CD4-positive, alpha-beta T cell treated with Interleukin-10 for 1 hour (primary cell): ENCODE data around the gene C10orf90.

Experiments
- DNase-seq: peaks from one replicate; pipeline ENCODE4 v3.0.0-alpha.2; 2020

Gene C10orf90

DNA sequence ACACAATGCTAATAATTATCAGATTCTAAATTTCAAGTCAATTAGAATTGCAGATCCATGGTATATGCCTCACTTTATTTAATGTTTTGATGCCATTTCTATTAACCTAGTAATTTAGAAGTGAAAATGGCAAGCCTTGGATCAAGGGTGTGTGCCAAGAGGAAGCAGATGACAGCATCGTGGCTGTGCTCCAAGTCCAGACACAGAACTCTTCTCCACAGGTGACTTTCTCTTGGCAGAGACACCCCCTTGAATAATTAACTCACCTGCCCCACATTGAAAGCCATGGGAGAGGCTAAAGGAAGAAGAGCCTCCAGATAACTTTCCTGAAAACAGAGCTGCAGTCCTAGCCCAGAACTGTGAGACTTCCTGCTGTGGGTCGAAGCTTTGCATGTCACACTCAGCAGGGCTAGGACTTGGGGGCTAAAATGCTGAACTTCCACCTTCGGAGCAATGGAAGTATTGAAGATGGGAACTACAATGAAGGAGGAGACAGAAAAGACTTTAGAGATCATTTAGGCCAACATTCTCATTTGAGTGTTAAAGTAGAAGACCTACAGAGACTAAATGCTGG lies 996 bp upstream of the C10orf90 start:
- no peak for DNase-seq

DNA sequence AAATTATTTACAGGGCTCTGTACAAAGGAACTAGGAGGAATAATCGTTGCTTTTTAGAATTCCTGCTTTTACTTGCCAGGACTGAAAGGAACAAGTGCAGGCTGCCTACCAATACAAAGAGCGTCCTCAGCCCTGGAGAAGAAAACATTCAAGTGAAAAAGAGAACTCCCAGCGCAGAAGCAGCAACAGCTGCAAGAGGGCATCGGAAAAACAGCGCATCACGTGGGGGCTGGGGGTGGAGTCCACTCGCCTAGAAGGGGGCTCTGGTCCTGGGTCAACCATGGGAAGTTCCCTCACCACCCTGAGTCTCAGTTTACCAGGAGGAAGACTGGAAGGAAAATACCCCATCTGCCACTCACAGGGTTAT lies 385 bp upstream of the C10orf90 start:
- DNase-seq, result no peak

DNA sequence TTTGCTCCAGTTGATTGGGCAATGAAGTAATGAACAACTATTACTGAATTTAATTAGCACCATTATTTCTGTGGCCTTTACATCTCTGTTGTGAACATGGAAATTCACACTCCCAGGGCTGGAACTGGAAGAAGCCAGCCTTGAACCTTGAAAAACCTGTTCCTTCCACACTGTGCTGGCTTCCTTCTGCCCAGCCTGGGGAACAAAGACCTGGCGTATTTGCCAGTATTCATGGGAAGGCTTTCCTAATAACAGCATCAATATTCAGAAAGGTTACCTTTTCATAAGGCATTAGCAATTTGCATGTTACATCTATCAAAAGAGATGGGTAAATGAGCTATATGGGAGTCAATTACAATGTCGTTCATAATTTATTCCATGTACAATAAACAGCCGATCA lies 1.3 kb downstream of the C10orf90 start:
- DNase-seq, result no peak

DNA sequence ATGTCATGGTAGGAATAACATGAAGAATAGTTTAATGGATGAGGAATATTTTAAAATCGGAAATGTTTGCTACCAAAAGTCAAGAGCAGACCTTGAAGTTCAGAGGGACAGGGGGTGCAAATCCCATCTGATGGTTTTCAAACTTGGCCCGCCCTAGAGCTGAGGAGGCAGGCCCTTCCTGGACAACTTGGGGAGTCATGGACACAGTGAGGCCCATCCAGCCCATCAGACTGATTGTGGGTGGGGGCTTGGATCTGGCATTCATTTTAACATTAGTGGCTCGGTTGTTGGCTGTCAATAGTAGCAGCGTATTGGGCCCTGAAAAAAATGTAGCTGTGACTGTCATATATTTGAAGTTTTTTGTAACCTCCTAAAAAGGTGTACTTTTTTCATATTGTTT lies 2.0 kb downstream of the C10orf90 start:
- no peak for DNase-seq

DNA sequence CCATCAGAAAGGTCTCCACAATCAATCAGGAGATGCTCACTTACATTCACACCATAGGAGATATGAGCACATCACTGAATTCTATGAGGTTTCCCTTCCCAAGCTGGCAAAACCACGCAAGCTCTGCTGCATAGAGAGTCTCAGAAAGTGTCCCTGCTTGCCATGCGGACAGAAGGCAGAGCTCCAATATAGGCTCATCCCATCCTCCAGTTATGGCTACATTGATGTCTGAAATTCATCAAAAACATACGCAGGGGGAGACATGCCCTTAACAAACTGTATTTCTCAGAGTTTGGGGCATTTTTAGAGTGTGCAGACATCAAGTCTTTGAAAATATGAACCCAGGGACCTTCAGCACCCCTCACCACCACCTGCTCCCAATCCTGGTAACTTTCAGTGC lies 2.9 kb downstream of the C10orf90 start:
- DNase-seq, result no peak

DNA sequence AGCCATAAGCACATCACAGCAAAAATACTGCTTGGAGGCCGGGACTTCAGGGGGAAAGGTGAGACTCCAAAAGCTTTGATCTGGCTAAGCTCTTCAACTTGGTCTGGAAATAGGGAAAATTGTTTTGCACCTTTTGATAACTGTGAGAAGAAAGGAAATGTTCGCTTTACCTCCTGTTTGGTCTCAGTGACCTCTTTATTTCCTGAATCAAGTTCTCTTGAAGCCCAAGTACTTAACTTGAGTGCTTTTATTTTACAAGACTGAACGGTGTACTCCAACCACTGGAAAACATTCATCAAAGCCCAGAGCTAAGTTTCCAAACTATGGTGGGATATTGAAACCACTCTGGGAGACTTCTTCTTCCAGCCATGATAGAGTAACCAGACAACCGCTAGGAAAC lies 5.3 kb downstream of the C10orf90 start:
- DNase-seq, result no peak

DNA sequence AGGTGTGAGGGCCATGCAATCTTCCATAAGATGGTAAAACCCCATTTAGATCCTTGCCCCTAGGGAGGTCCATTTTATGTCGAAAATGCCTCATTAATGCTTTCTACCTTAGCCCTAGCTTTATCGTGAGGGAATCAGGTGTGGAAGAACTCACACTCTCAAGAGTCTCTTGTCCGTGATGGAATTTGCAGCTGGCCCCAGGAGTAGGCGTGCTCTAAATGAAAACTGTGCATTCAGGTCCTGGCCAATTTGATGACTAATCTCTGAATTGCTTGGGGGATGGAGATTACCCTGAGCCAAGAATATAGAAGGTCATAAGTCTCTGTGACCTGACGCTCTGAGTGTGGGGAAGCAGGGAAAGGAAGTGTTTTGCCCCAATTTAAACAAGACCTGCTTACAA lies 6.6 kb downstream of the C10orf90 start:
- DNase-seq, result no peak

DNA sequence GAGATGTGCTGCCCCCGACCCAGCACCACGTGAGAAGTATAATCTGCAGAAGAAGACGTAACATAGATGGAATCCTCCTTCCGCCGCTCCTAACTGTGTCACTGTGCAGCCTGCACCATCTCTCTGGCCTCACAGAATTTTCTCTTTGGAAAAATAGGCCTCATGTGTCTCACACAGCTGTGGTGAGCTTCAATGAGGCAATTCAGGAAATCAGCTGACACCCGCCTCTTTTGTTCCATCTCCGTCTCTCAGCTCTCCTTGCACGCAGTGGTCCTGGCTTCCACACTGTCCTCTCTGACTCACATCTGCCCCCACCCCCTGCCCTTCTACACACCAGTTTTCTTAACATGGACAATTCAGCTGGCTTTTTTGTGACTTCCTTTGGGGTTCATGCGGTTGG lies 7.2 kb downstream of the C10orf90 start:
- no peak for DNase-seq

DNA sequence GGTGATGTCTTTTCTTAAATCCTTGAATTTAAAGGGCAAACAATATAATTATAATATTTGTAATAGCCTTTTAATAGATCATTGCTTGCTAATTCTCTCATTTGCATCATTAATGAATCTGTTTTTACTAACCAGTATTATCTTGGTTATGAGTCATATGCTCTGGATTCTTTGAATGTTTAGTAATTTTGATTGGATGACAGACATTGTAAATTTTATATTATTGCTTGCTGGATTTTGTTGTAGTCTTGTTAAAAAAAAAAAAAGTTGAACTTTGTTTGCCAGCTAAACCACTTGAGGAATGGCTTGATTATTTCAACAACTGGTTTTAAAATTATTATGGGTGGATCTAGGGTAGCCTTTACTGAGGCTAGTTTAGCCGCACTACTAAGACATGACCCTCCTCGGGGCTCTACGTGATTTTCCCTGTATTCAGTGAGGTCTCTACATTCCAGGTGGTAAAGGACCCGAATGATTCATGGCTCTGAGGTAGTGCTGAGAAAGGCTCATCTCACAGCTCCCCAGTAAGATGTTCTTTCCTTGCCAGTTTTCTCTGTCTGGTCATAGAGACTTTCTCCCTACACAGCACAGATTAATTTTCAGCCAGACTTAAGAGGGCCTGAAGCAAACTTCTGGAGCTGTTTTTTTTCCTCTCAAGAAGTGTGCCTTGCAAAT lies 8.5 kb downstream of the C10orf90 start:
- no peak for DNase-seq

DNA sequence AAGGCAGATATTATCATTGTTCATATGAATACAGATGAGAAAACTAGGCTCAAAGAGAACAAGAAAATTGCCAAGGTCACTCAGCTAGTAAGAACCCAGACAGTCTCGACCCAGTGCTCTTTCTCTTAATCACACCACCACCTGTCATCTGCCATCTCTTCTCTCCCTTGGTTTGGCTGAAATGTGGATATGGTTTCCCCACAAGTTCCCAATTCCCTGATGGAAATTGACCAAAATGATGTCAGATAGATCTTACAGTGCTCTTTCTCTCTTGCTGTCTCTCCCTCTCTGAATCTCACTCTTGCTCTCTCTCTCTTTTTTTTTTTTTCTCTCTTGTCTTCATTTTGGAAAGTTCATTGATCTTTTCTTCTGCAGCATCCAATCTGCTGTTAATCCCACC lies 9.1 kb downstream of the C10orf90 start:
- DNase-seq, result no peak

DNA sequence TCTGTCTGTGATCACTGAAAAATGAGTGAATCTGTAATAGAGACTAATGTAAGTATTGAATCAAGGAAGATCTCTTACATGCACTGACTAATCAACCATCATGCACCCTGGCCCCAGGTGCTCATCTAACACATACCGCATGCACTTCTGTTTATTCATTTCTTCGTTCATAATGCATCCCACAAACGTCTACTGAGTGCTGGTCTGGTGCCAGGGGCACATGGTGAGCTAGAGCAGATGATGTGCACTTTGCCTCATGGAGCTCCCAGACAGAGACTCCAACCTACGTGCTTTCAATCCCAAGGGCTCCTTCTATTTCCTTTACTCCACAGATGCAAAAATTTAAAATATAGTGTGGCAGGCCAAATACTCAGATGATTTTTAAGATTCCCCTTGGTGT lies 10.7 kb downstream of the C10orf90 start:
- DNase-seq, result no peak

DNA sequence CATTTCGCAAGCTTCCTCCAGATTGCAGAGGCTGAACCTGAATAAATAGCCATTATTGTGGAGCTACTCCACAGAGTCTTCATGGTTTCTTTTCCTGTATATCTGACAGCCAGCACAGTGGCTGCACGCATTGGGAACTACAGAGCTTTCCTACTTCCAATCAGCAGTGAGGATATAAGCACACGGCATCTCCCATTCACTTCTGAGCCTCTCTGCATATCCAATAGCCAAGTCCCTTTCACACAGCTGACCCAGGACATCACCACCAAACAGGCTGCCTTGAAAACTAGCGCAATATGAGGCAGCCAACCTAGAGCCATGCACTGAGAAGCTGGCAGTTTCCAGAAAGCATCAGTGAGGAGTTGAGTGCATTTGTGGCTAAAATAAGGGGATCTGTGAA lies 11.6 kb downstream of the C10orf90 start:
- DNase-seq, result no peak

DNA sequence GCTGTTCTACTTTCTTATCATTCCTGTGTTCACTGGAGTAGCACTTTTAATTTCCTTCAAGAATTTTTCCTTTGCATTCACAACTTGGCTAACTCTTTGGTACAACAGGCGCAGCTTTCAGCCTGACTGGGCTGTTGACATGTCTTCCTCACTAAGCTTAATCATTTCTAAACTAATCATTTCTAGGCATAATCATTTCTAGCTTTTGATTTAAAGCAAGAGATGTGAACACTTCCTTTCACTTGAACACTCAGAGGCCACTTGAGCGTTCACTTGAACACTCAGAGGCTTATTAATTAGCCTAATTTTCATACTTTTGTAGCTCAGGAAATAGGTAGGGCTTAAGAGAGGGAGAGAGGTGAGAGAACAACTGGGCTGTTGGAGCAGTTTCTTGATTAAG lies 15.9 kb downstream of the C10orf90 start:
- DNase-seq, result no peak

DNA sequence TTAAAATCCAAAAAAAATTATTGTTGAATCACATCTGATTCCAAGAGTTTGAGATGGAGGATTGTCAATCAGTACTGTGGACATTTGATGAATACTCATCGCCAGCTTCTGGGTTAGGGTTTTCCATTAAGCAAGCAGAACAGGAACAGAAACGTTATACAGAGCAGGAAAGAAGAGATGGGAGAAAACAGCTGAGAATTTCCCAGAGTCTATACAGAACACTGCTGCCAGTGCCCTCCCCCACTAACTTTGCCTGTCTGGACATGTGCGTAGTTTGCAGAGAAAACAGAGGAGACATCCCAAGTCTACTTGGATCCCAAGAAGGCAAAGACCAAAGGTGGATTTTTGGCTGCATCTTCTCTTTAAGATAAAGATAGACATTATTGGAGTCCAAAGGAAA lies 19.0 kb downstream of the C10orf90 start:
- DNase-seq, result no peak

DNA sequence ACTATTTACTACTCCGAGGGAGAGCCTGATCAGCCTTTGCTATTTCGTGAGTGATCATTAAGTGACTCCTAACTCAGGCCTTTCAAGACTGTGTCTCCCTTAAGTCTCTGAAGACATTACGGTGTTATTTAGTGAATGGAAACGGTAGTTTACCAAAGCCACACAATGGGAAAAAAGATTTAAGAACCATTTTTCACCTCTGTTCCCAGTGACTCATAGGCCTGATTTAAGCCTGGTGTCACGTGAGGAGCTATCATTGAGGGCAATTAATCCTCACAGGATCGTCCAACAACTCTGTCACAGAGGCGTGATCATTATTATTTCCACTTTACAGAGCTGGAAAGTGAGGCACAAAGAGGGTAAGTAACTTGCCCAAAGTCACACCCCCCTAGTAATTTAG lies 20.3 kb downstream of the C10orf90 start:
- DNase-seq, result no peak

DNA sequence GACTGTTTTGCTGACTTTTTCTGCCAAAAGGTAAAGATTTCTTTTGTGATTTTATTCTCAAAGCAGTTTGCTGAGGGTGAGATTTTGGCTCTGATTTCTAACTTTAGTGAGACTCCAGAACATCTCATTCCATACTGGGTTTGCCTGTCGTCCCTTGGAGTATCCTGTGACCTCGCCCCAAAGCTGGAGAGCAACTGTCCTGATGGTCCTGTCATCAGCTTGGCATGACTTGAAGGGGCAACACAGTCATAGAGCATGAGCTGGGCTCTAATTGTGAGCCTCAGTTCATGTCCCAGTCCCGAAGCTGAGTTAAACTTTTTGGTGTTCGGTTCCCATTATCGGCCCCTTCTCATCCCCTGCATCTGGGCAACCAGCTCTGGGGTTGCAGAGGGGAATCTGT lies 23.4 kb downstream of the C10orf90 start:
- DNase-seq, result no peak

DNA sequence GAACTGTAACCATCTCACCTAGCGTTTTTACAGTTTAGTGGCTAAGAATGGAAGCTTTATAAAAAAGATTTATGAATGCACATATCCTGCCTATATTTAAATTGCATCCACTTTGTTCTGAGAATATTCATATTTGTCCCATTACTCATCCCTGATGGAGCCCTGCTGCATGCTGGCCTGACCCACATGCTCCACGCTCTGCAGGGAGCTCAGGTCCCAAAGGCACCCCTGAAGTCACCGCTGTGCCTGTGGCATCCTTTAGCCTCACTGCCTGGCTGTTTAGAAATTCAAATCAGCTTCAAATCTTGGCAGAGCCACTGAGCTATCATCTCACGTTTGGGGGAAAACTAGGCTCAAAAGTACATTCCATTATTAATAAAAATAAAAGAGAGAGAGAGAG lies 24.4 kb downstream of the C10orf90 start:
- DNase-seq, result no peak

DNA sequence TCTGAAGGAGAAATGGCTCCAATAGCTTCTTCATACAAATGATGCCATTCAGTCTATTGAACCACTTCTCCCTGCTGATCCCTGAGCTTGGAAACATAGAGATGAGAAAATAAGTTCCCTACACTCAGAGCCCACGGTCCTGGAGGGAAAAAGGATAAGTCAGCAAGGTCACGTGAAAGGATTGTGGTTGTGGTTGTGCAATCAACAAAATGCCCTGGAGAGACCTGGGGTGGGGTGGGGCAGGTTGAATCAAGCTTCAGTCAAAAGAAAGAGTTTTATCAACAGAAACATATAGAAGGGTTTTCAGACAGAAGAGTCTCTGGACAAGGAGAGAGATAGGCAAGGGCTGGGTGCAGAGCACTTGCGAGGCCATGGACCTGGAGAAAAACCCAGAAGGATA lies 30.1 kb downstream of the C10orf90 start:
- DNase-seq, result no peak

DNA sequence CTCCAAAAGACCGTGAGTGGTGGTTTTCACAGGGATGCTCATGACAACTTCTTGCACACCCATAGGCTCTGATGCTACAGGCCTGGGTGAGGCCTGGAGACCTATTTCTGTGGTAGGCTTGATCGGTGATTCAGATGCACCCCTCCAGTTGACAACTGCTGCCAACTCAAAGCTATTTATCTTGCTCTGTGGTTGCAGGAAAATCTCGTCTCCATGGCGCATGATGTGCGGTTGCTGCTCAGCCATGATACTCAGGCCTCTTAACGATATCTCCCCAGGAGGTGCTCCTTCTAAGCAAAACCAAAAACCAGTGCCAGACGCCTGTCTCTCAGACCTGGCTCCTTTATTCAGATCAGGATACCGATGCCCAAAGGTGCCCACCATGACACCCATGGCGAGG lies 31.4 kb downstream of the C10orf90 start:
- no peak for DNase-seq

DNA sequence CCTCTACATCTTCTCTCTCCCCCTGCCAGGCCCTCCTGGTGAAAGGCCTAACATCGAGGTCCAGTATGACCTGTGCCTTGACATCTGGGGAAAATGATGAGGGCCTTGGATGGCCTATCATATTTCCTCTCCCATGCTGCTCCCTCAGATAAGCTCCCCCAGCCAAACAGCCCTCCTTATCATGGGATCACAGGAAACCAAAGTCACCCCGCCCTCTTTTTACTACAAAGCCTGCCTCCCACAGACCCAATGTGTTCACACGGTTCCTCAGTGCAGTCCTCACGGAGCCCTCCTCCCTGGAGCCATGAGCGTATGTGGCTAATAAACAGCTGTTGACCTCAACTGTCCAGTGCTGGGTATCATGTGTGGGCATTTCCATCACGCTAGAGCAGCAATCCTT lies 32.0 kb downstream of the C10orf90 start:
- no peak for DNase-seq

DNA sequence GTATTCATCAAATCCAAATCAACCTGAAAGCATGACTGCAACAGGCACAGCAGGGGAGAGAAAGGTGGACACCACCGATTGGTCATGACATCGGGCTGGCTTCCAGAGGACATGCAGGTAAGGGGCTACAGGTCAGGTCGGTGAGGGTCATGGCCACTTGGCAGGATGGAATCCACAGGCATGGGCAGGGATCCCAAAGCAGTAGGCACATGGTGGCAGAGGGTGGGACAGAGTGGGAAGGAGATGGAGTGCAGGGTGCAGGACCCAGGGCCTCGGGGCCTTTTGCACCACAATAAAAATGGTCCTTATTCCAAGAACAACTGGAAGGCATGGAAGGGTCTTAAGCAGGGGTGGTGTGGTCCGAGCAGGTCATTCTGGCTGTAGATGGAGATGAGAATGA lies 33.0 kb downstream of the C10orf90 start:
- DNase-seq, result no peak

DNA sequence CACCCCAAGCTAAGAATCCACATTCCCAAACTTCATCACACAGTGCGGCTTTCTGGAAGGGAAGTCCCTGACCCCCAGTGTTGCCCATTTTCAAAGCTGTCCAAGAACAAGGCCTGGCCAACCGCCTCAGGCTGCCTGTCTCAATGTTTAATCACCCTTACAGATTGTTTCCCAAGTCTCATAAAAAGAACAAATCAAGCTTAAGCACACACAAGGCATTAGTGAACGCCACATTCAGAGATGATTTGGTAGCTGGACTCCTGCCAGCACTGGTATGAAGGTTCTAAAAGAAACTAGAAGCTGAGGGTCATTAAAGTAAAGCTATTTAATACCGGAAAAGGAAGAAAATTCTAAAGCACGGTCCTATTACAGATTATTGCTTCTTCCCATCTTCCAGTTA lies 35.6 kb downstream of the C10orf90 start:
- DNase-seq, result no peak

DNA sequence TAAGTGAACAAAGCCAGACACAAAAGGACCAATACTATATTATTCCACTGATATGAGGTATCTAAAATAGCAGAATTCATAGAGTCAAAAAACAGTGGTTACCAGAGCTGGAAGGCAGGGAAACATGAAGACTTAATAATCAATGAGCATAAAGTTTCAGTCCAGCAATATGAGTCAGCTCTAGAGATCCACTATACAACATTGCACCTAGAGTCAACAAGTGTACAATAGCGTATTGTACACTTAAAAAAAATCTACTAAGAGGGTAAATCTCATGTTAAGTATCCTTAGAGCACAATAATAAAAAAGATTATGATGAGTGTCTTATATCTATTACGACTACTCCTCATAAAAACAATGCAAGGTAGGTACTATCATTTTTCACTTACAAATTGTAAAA lies 36.1 kb downstream of the C10orf90 start:
- no peak for DNase-seq

DNA sequence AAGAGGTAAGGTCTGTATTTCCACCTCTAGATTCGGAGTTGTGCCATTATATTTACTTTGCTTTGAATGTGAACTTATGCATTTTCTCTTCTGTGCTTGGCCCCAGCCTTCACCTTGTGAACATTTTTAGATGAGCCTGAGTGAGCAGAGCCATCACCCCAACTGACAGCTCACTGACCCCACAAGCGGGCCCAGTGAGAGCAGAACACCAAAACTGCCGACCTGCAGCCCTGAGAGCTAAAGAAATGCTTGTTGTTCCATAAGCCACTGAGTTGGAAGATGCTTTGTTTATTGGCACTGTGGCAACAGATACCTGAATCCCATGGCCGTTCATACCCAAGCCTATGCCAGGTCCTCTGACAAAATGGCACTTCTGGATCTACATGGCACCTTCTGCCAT lies 37.8 kb downstream of the C10orf90 start:
- DNase-seq, result no peak

DNA sequence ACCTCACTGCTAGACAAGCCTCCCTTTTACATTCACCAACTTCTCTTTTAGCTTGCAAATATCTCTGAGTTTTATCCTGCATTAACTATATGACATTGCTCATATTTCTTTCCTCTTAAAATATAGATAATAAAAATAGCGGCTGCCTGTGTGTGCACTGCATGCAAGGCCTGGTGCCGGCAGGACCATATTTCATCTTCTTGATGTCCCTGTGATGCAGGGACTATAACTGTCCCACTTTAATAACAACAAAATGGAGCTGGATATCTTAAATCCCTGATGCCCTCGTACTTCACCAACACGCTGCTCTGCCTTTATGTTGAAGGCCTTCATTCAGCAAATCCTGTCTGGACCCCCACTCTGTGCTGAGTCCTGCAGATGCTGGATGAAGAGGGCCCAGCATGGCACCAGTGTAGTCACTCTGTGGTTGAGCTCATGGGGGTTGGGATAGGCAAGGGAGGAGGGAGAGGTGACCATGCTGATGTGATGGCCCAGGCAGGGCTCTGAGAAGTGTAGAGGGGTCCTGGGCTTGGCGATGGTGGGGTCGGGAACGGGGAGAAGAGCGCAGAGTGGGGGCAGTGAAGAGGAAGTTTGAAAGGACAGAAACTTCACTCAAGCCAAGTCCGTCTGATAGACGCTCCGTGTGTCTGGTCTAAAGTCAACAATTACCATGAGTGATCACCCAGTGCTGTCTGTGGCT lies 40.4 kb downstream of the C10orf90 start:
- no peak for DNase-seq
